SK-N-SH treated with all-trans-retinoic acid at 6 μM for 48 hours (cell line): ENCODE data around the gene PPFIA3.

Experiments
- ATAC-seq: fragments of 200-7000 bp; cut with Tn5 transposase; 3 replicates; pipeline ENCODE4 v1.9.1; 2020; ENCODE audit warnings: mild to moderate bottlenecking, moderate library complexity
- ARNTL ChIP-seq: fragments of 450-650 bp; formaldehyde crosslinking; IDR thresholded peaks from 2 replicates; pipeline ENCODE4 v1.5.0; 2020; ENCODE audit warnings: low read depth, mild to moderate bottlenecking, moderate library complexity, borderline replicate concordance
- BACH2 ChIP-seq: fragments of 250-450 bp; sonication (Bioruptor Pico); IDR thresholded peaks from 2 replicates; pipeline ENCODE4 v1.9.0; 2021; ENCODE audit warnings: mild to moderate bottlenecking, borderline replicate concordance
- CSDC2 ChIP-seq: fragments of 250-450 bp; sonication (Bioruptor Pico); IDR thresholded peaks from 2 replicates; pipeline ENCODE4 v1.5.0; 2020; ENCODE audit warnings: mild to moderate bottlenecking, moderate library complexity
- ESRRG ChIP-seq: fragments of 250-450 bp; sonication (Bioruptor Pico); IDR thresholded peaks from 2 replicates; pipeline ENCODE4 v1.6.1; 2021; ENCODE audit warnings: mild to moderate bottlenecking
- GLIS3 ChIP-seq: fragments of 250-450 bp; sonication (Bioruptor Pico); IDR thresholded peaks from 2 replicates; pipeline ENCODE4 v1.5.0; 2020; ENCODE audit warnings: mild to moderate bottlenecking, moderate library complexity
- ISL1 ChIP-seq: fragments of 250-450 bp; sonication (Bioruptor Pico); IDR thresholded peaks from 2 replicates; pipeline ENCODE4 v2.1.2; 2022; ENCODE audit warnings: mild to moderate bottlenecking, moderate library complexity
- OSR1 ChIP-seq: fragments of 250-450 bp; sonication (Bioruptor Pico); IDR thresholded peaks from 2 replicates; pipeline ENCODE4 v1.8.0; 2022; ENCODE audit warnings: moderate library complexity, mild to moderate bottlenecking, inconsistent platforms
- PPARA ChIP-seq: fragments of 250-450 bp; sonication (Bioruptor Pico); IDR thresholded peaks from 2 replicates; pipeline ENCODE4 v1.5.0; 2020; ENCODE audit warnings: mild to moderate bottlenecking, borderline replicate concordance
- RARB ChIP-seq: fragments of 250-450 bp; sonication (Bioruptor Pico); IDR thresholded peaks from 2 replicates; pipeline ENCODE4 v1.8.0; 2021; ENCODE audit warnings: mild to moderate bottlenecking, moderate library complexity
- SNAI2 ChIP-seq: fragments of 250-450 bp; sonication (Bioruptor Pico); IDR thresholded peaks from 2 replicates; pipeline ENCODE4 v1.5.0; 2020; ENCODE audit warnings: mild to moderate bottlenecking, moderate library complexity
- ZC3H10 ChIP-seq: fragments of 250-450 bp; sonication (Bioruptor Pico); IDR thresholded peaks from 2 replicates; pipeline ENCODE4 v1.5.1; 2021; ENCODE audit warnings: mild to moderate bottlenecking, moderate library complexity
- ZFP3 ChIP-seq: fragments of 250-450 bp; sonication (Bioruptor Pico); IDR thresholded peaks from 2 replicates; pipeline ENCODE4 v1.5.0; 2020; ENCODE audit warnings: mild to moderate bottlenecking, moderate library complexity
- ZFP30 ChIP-seq: fragments of 450-650 bp; formaldehyde crosslinking; IDR thresholded peaks from 2 replicates; pipeline ENCODE4 v1.5.0; 2022; ENCODE audit warnings: mild to moderate bottlenecking, moderate library complexity
- ZNF565 ChIP-seq: fragments of 450-650 bp; formaldehyde crosslinking; conservative IDR thresholded peaks from 2 replicates; pipeline ENCODE4 v1.5.0; 2020; ENCODE audit warnings: low read depth, mild to moderate bottlenecking, moderate library complexity
- ZNF70 ChIP-seq: fragments of 450-650 bp; formaldehyde crosslinking; IDR thresholded peaks from 2 replicates; pipeline ENCODE4 v1.5.0; 2020; ENCODE audit warnings: mild to moderate bottlenecking, moderate library complexity
- ZNF8 ChIP-seq: fragments of 450-650 bp; formaldehyde crosslinking; IDR thresholded peaks from 2 replicates; pipeline ENCODE4 v1.5.0; 2020; ENCODE audit warnings: mild to moderate bottlenecking, moderate library complexity
- TF ChIP-seq, protein P1 (sequence below): fragments of 250-450 bp; sonication (Bioruptor Pico); IDR thresholded peaks from 2 replicates; pipeline ENCODE4 v1.5.0; 2020; ENCODE audit warnings: mild to moderate bottlenecking, moderate library complexity
- TF ChIP-seq, protein P2 (sequence below): fragments of 250-450 bp; sonication (Bioruptor Pico); IDR thresholded peaks from 2 replicates; pipeline ENCODE4 v1.8.0; 2021; ENCODE audit warnings: low read depth, mild to moderate bottlenecking, moderate library complexity, borderline replicate concordance
- TF ChIP-seq, protein P3 (sequence below): fragments of 250-450 bp; sonication (Bioruptor Pico); IDR thresholded peaks from 2 replicates; pipeline ENCODE4 v1.8.0; 2020; ENCODE audit warnings: mild to moderate bottlenecking, moderate library complexity, borderline replicate concordance
- TF ChIP-seq, protein P4 (sequence below): fragments of 250-450 bp; sonication (Bioruptor Pico); IDR thresholded peaks from 2 replicates; pipeline ENCODE4 v1.5.1; 2020; ENCODE audit warnings: low read depth, mild to moderate bottlenecking, moderate library complexity
- TF ChIP-seq, protein P5 (sequence below): fragments of 250-450 bp; sonication (Bioruptor Pico); IDR thresholded peaks from 2 replicates; pipeline ENCODE4 v1.5.1; 2021; ENCODE audit warnings: mild to moderate bottlenecking, moderate library complexity

Gene PPFIA3

DNA sequence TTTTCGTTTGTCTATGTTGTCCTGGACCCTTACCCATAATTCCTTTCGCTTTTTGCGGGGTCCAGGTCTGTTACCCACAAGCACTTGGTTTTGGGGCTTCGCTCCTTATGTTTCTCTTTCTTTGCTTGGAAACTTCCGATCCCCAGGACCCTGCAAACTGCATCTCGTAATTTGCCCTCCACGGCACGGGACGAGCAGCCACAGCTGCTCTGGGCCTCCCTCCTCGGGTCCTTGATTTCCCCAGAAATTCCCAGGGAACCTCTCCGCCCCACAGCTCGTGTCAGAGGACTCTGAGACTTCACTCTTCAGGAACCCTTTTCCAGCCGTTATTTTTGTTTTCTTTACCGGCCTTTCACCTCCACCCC is 33.5 kb upstream of the PPFIA3 start:
- TF ChIP-seq ZC3H10 (CRISPR knock-in tag), result no peak
- no peak for TF ChIP-seq BACH2
- no peak for TF ChIP-seq ISL1 (CRISPR knock-in tag)
- TF ChIP-seq, protein P1, sequence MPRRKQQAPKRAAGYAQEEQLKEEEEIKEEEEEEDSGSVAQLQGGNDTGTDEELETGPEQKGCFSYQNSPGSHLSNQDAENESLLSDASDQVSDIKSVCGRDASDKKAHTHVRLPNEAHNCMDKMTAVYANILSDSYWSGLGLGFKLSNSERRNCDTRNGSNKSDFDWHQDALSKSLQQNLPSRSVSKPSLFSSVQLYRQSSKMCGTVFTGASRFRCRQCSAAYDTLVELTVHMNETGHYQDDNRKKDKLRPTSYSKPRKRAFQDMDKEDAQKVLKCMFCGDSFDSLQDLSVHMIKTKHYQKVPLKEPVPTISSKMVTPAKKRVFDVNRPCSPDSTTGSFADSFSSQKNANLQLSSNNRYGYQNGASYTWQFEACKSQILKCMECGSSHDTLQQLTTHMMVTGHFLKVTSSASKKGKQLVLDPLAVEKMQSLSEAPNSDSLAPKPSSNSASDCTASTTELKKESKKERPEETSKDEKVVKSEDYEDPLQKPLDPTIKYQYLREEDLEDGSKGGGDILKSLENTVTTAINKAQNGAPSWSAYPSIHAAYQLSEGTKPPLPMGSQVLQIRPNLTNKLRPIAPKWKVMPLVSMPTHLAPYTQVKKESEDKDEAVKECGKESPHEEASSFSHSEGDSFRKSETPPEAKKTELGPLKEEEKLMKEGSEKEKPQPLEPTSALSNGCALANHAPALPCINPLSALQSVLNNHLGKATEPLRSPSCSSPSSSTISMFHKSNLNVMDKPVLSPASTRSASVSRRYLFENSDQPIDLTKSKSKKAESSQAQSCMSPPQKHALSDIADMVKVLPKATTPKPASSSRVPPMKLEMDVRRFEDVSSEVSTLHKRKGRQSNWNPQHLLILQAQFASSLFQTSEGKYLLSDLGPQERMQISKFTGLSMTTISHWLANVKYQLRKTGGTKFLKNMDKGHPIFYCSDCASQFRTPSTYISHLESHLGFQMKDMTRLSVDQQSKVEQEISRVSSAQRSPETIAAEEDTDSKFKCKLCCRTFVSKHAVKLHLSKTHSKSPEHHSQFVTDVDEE, result no peak
- no peak for TF ChIP-seq SNAI2 (CRISPR knock-in tag)
- no peak for ATAC-seq

DNA sequence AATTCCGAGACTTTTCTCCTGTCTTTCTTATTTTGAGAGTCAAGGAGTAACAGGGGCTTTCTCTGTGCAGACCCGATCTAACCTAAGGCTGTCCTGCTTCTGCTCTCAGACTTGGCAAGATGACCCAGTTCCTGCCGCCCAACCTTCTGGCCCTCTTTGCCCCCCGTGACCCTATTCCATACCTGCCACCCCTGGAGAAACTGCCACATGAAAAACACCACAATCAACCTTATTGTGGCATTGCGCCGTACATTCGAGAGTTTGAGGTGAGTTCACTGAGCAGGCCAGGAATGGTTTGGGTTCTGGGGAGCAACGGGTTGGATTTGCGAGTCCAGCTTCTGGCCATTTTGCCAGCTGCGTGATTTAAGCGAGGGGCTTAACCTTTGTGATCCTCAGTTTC is 33.0 kb upstream of the PPFIA3 start:
- ATAC-seq, result no peak
- TF ChIP-seq CSDC2 (CRISPR knock-in tag), result no peak
- TF ChIP-seq ZFP30 (CRISPR knock-in tag), result no peak
- TF ChIP-seq PPARA (CRISPR knock-in tag), result no peak
- no peak for TF ChIP-seq ZNF70 (CRISPR knock-in tag)
- no peak for TF ChIP-seq ESRRG (CRISPR knock-in tag)
- TF ChIP-seq, protein P2, sequence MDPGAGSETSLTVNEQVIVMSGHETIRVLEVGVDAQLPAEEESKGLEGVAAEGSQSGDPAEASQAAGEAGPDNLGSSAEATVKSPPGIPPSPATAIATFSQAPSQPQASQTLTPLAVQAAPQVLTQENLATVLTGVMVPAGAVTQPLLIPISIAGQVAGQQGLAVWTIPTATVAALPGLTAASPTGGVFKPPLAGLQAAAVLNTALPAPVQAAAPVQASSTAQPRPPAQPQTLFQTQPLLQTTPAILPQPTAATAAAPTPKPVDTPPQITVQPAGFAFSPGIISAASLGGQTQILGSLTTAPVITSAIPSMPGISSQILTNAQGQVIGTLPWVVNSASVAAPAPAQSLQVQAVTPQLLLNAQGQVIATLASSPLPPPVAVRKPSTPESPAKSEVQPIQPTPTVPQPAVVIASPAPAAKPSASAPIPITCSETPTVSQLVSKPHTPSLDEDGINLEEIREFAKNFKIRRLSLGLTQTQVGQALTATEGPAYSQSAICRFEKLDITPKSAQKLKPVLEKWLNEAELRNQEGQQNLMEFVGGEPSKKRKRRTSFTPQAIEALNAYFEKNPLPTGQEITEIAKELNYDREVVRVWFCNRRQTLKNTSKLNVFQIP (CRISPR knock-in tag), result no peak
- no peak for TF ChIP-seq OSR1 (CRISPR knock-in tag)
- TF ChIP-seq ZNF565 (CRISPR knock-in tag), result no peak
- TF ChIP-seq, protein P3, sequence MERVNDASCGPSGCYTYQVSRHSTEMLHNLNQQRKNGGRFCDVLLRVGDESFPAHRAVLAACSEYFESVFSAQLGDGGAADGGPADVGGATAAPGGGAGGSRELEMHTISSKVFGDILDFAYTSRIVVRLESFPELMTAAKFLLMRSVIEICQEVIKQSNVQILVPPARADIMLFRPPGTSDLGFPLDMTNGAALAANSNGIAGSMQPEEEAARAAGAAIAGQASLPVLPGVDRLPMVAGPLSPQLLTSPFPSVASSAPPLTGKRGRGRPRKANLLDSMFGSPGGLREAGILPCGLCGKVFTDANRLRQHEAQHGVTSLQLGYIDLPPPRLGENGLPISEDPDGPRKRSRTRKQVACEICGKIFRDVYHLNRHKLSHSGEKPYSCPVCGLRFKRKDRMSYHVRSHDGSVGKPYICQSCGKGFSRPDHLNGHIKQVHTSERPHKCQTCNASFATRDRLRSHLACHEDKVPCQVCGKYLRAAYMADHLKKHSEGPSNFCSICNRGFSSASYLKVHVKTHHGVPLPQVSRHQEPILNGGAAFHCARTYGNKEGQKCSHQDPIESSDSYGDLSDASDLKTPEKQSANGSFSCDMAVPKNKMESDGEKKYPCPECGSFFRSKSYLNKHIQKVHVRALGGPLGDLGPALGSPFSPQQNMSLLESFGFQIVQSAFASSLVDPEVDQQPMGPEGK (CRISPR knock-in tag), result no peak
- TF ChIP-seq, protein P1, result no peak
- TF ChIP-seq, protein P4, sequence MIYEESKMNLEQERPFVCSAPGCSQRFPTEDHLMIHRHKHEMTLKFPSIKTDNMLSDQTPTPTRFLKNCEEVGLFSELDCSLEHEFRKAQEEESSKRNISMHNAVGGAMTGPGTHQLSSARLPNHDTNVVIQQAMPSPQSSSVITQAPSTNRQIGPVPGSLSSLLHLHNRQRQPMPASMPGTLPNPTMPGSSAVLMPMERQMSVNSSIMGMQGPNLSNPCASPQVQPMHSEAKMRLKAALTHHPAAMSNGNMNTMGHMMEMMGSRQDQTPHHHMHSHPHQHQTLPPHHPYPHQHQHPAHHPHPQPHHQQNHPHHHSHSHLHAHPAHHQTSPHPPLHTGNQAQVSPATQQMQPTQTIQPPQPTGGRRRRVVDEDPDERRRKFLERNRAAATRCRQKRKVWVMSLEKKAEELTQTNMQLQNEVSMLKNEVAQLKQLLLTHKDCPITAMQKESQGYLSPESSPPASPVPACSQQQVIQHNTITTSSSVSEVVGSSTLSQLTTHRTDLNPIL (CRISPR knock-in tag), result no peak
- TF ChIP-seq ZFP3 (CRISPR knock-in tag), result no peak
- no peak for TF ChIP-seq BACH2
- no peak for TF ChIP-seq ZC3H10 (CRISPR knock-in tag)
- TF ChIP-seq, protein P5, sequence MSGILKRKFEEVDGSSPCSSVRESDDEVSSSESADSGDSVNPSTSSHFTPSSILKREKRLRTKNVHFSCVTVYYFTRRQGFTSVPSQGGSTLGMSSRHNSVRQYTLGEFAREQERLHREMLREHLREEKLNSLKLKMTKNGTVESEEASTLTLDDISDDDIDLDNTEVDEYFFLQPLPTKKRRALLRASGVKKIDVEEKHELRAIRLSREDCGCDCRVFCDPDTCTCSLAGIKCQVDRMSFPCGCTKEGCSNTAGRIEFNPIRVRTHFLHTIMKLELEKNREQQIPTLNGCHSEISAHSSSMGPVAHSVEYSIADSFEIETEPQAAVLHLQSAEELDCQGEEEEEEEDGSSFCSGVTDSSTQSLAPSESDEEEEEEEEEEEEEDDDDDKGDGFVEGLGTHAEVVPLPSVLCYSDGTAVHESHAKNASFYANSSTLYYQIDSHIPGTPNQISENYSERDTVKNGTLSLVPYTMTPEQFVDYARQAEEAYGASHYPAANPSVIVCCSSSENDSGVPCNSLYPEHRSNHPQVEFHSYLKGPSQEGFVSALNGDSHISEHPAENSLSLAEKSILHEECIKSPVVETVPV (CRISPR knock-in tag), result no peak
- no peak for TF ChIP-seq RARB
- no peak for TF ChIP-seq GLIS3 (CRISPR knock-in tag)
- TF ChIP-seq ARNTL (CRISPR knock-in tag), result no peak
- TF ChIP-seq ZNF8, result no peak
